C4-2B (cell line): ENCODE measurements around the gene SH3BP2.
A peak's percentile ranks its signal among the peaks of the same experiment; 100 is the strongest.

ENCODE experiments used
- H3K27ac ChIP-seq: fragments of 450-650 bp; 2 replicates; pipeline ENCODE4 v1.5.1; 2017
- ZFX ChIP-seq: fragments of 450-650 bp; IDR thresholded peaks from 2 replicates; pipeline ENCODE4 v1.6.1; 2017
- TF ChIP-seq, protein P1 (sequence below): fragments of 450-650 bp; conservative IDR thresholded peaks from 2 replicates; pipeline ENCODE4 v1.5.1; 2017; ENCODE audit warnings: mild to moderate bottlenecking

SH3BP2 gene

DNA sequence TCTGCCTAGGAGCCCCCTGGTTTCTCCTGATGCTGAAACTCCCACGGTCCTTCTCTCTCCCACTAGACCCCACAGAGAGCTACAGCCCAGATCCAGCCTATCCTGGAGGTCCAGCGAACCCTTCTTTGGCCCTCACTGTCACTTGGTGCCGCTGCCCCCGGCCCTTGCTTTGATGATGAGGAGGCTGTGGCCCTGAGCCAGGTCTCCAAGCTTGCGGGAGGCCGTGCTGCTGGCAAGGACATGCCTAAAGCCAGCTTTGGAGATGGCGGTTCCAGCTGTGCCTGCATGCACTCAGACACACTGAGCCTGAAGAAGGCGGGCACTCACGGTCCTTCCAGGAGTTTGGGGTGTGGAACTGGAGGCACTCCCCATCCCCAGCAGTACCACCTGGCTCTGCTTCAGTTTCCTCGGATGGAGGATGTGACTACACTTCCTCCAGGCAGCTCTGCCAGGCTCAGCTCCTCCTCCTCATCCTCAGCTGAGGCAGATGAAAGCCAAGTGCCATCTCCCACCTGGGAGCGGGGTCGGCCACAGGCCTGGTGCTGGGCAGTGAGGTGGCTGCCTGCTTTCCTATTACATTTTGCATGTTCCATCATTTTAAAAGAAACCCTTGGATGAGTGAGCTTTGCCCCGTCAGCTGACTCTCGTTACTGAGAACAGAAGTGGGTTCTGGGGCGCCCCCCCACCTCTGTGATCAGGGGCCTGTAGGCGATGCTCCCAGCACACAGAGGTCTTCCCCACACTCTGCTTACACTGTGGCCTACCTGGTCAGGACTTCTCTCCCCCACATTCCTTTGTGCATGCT, 45.8 kb upstream of the SH3BP2 start:
- H3K27ac ChIP-seq: no peak overlapping the region

DNA sequence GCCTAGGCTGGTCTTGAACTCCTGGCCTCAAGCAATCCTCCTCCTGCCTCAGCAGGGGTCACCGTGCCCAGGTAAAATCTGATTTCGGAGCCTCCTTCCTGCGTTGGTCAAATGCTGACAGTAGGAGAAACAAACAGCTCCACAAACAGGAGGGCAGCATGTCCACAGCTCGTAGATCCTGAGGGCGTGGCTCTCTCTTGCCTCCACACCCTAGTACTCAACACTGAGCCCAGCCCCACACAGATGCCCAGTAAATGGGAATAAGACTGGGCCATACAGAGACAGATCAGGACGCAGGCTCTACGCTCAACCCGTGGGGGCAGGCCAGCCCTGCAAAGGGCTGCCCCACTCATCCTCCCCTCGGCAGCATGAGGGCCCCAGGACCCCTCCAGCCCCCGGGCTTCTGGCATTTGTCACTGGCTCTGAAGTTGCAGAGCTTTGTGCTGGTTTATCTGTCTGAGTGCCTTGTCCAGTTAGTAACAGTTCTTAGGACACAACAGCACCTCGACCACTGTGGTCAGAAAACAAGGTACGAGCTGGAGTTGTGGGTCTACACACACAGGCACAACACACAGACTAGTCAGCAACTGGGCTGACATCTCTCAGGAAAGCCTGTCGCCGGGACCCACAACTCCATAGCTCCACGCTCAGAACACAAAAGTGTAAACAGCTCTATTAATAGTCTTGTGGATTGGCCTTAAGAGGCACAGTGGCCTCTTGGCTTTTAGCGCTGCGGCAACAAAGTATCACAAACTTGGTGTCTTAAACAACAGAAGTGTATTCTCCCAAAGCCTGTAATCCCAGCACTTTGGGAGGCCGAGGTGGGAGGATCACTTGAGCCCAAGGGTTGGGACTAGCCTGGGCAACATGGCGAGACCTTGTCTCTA, 41.9 kb upstream of the SH3BP2 start:
- TF ChIP-seq ZFX: no peak
- TF ChIP-seq, protein P1, sequence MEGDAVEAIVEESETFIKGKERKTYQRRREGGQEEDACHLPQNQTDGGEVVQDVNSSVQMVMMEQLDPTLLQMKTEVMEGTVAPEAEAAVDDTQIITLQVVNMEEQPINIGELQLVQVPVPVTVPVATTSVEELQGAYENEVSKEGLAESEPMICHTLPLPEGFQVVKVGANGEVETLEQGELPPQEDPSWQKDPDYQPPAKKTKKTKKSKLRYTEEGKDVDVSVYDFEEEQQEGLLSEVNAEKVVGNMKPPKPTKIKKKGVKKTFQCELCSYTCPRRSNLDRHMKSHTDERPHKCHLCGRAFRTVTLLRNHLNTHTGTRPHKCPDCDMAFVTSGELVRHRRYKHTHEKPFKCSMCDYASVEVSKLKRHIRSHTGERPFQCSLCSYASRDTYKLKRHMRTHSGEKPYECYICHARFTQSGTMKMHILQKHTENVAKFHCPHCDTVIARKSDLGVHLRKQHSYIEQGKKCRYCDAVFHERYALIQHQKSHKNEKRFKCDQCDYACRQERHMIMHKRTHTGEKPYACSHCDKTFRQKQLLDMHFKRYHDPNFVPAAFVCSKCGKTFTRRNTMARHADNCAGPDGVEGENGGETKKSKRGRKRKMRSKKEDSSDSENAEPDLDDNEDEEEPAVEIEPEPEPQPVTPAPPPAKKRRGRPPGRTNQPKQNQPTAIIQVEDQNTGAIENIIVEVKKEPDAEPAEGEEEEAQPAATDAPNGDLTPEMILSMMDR: no peak
- no peak overlapping the region for H3K27ac ChIP-seq

More for the DNA sequence above, 45.8 kb upstream of the SH3BP2 start:
- TF ChIP-seq, protein P1: no peak
- TF ChIP-seq ZFX: no peak

DNA sequence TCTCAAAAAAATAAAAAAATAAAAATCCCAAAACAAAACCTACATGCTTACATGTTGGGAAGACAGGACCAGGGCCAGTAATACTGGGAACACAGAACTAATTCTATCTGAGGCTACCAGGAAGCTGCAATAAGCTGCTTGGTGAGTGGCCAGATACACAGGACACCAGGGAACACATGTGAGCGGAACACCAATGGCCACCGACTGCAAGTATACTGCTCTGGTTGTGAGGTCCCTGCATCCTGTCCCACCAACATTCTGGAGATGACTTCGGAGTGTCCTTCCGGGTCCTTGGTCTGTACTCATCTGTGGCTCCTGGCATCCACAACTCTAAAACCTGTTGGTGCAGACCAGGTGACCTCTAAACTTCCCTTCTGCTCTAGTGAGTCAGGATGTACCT, 39.4 kb upstream of the SH3BP2 start:
- peak overlapping the region; percentile 20 for H3K27ac ChIP-seq
- TF ChIP-seq, protein P1: no peak
- TF ChIP-seq ZFX: no peak

DNA sequence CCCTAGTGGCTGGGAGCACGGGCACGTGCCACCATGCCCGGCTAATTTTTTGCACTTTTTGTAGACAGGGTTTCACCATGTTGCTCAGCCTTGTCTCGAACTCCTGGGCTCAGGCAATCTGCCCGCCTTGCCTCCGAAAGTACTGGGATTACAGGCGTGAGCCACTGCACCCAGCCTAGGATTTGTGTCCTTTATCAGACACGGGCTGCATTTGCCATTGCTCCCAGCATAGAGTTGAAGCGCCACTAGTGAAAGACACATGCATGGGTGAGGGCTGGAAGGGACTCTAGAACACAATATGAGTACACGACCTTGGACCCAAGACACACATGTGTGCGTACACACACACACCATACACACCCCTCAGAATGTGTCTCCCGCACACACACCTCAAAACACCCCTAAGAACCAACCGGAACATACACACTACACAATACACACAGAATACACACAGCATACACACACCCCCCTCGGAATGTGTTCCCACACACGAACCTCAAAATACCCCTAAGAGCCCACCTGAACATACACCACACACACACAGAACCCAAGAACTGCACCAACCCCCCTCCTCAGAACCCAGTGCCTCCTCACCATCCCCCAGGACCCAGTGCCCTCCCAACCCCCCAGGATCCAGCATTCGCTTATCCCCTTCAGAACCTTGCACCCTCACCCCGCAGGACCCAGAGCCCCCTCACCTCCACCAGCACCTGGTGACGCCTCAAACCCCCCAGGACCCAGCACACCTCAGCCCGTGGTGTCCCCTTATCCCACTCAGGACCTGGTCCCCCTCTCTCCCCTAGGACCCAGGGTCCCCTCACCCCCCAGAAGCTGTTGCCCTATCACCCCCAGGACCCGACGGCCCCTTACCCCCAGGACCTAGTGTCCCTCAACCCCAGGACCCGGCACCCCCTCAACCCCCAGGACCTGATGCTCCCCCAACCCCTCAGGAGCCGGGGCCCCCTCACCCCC, 37.8 kb upstream of the SH3BP2 start:
- TF ChIP-seq ZFX: no peak
- TF ChIP-seq, protein P1: no peak
- H3K27ac ChIP-seq: peak overlapping the region; percentile 84

DNA sequence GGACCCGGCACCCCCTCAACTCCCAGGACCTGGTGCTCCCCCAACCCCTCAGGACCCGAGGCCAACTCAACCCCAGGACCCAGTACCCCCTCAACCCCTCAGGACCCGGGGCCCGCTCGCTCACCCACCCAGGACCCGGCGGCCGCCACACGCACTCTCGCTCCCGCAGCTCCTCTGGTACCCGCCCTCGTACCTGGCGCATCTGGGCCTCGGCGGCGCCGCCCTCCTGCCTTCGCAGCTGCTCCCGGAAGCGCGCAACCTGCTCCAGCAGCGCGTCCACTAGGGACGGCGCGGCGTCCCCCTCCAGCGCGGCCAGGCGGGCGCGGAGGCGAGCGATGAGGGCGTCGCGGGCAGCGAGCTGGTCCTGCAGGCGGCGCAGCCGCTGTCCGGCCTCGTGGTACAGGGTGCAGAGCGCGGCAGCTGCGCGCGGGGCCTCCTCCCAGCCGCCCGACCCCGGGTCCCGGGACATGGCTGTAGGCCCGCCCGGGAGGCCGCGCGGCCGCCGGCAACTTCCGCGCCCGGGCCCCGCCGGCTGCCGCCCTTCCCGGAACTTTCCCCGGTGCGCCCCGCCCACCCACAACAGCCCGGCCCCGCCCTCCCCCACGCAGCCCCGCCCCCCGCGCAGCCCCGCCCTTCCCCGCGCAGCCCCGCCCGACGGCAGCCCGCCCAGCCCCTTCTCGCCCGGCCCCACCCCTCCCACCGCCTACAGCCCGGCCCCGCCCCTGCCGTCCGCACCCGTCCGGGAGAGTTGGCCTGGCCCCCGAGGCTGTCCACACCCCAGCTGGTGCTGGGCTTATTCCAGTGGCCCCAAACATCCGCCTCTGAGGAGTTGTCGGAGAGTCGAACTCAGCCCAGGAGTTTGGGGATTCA, 36.8 kb upstream of the SH3BP2 start, which contains the start of gene TNIP2:
Gene TNIP2, minus strand, starts transcription at position 516 of the 870 bp plus-strand sequence. Its CDS starts 47 bp downstream, at position 469.
- TF ChIP-seq ZFX: peak; percentile 86; the same call in 1 of the 2 replicates
- TF ChIP-seq, protein P1: no peak
- peak within 1 kb of the TSS; percentile 84 for H3K27ac ChIP-seq
